ENCODE results near the gene PCBP2.

- TF ChIP-seq CTCF (IDR thresholded peaks at IDR 0.05) (no peak), POLR2A (IDR thresholded peaks at IDR 0.05) (no peak)
These were observed 16.0 kb downstream of the PCBP2 start for GRCh38 chr12:53467880-53468279.
